Stimulated activated CD4-positive, alpha-beta T cell treated with anti-CD3 and anti-CD28 coated beads, Interleukin-4, amount 100 ng/mL, for 24 hours (primary cell): ENCODE measurements around the gene ACTR2.
A peak's percentile ranks its signal among the peaks of the same experiment; 100 is the strongest.
"Not testable (repeated sequence)": the region's sequence is repeated elsewhere in the genome, so short reads cannot be mapped to it uniquely, and the experiment has no call there.

Experiments used
- DNase-seq: peaks from one replicate; pipeline ENCODE4 v3.0.0-alpha.2; 2020

The ACTR2 gene

GRCh38 chr2:65227456-65228262 lies at the start of gene ACTR2:
Gene ACTR2 (plus strand): TSS chr2:65227831. CDS start chr2:65227910, 79 bp downstream.
- peak; percentile 95 for DNase-seq

- no peak for DNase-seq
Measured at GRCh38 chr2:65182570-65182969, 45.1 kb upstream of the ACTR2 start.

- not testable (repeated sequence) for DNase-seq
Measured at GRCh38 chr2:65183406-65183805, 44.2 kb upstream of the ACTR2 start.

GRCh38 chr2:65185012-65185411 lies 42.6 kb upstream of the ACTR2 start:
- DNase-seq, result no peak

GRCh38 chr2:65186093-65186868 lies 41.4 kb upstream of the ACTR2 start:
- no peak for DNase-seq

- peak; percentile 68 for DNase-seq
Measured at GRCh38 chr2:65186872-65187851, 40.5 kb upstream of the ACTR2 start.

GRCh38 chr2:65193446-65193845 lies 34.2 kb upstream of the ACTR2 start:
- DNase-seq, result no peak

- no peak for DNase-seq
Measured at GRCh38 chr2:65198737-65199136, 28.9 kb upstream of the ACTR2 start.

- DNase-seq, result no peak
Measured at GRCh38 chr2:65199166-65199565, 28.5 kb upstream of the ACTR2 start.

GRCh38 chr2:65199891-65200290 lies 27.7 kb upstream of the ACTR2 start:
- no peak for DNase-seq

GRCh38 chr2:65204461-65205210 lies 23.0 kb upstream of the ACTR2 start:
- DNase-seq, result no peak

GRCh38 chr2:65212115-65212514 lies 15.5 kb upstream of the ACTR2 start:
- no peak for DNase-seq

GRCh38 chr2:65212619-65213018 lies 15.0 kb upstream of the ACTR2 start:
- DNase-seq, result no peak

GRCh38 chr2:65213035-65213434 lies 14.6 kb upstream of the ACTR2 start:
- no peak for DNase-seq

- no peak for DNase-seq
Measured at GRCh38 chr2:65214361-65214760, 13.3 kb upstream of the ACTR2 start.

- no peak for DNase-seq
Measured at GRCh38 chr2:65214843-65215242, 12.8 kb upstream of the ACTR2 start.

GRCh38 chr2:65215946-65216345 lies 11.7 kb upstream of the ACTR2 start:
- no peak for DNase-seq

- DNase-seq, result no peak
Measured at GRCh38 chr2:65220432-65221131, 7.0 kb upstream of the ACTR2 start.

GRCh38 chr2:65221275-65221674 lies 6.4 kb upstream of the ACTR2 start:
- DNase-seq, result not testable (repeated sequence)

- peak; percentile 26 for DNase-seq
Measured at GRCh38 chr2:65227020-65227455, 593 bp upstream of the ACTR2 start.

- peak; percentile 14 for DNase-seq
Measured at GRCh38 chr2:65228263-65228750, 676 bp downstream of the ACTR2 start.
